GM19351 (cell line): ENCODE results near the gene POLDIP3.
A peak's percentile ranks its signal among the peaks of the same experiment; 100 is the strongest.

Experiments used
- ATAC-seq: cut with Tn5 transposase; IDR thresholded peaks from one replicate; pipeline ENCODE4 v1.9.1; 2021; ENCODE audit warnings: mild to moderate bottlenecking, moderate library complexity; ENCODE audit not compliant: unreplicated experiment

Gene POLDIP3

DNA sequence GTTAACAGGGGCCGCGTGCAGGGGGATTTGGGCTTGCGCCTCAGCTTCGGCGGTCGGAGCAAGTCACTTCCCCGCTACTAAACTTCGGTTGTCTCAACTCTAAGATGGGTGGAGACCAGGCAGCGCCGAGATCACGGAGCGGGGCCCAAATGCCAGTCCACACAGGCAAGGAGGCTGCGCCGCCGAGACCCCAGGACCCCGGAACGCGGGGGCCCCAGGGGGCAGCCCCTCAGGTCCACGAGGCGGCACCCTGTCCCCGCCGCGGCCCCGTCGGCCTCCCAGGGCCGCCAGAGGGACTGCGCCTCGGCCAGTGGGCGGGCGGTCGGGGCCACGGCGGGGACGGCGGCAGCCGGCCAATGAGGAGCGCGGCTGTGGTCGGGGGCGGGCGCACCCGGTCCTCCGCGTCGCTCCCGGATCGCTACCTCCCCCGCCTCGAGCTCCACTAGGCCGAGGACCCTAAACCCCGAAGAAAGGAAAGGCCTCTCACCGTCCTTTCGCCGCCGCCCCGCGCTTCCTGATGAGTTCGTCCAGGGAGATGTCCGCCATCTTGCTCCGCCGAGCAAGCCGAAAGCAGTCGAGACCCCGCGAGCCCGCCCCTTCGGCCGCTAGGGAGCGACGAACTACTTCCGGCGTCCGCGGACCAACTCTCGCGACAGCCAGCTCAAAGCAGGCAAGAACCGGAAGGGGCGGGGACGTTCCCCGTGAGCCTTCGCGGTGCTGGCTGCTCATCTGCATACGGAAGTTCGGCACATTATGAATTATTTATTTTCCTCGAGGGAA is at the start of gene POLDIP3:
TSS of gene POLDIP3 (minus strand) at position 572 of the 780 bp plus-strand sequence. CDS start at position 546, 26 bp downstream.
- peak; percentile 60 for ATAC-seq

- no peak for ATAC-seq
Measured at GRCh38 chr22:42661985-42662831, 47.5 kb upstream of the POLDIP3 start.

- no peak for ATAC-seq
Measured at GRCh38 chr22:42656578-42656977, 41.9 kb upstream of the POLDIP3 start.

GRCh38 chr22:42655693-42656092 is 41.0 kb upstream of the POLDIP3 start:
- ATAC-seq, result no peak

GRCh38 chr22:42654436-42655073 is 39.9 kb upstream of the POLDIP3 start:
- ATAC-seq, result no peak

GRCh38 chr22:42653999-42654398 is 39.3 kb upstream of the POLDIP3 start:
- ATAC-seq, result no peak

DNA sequence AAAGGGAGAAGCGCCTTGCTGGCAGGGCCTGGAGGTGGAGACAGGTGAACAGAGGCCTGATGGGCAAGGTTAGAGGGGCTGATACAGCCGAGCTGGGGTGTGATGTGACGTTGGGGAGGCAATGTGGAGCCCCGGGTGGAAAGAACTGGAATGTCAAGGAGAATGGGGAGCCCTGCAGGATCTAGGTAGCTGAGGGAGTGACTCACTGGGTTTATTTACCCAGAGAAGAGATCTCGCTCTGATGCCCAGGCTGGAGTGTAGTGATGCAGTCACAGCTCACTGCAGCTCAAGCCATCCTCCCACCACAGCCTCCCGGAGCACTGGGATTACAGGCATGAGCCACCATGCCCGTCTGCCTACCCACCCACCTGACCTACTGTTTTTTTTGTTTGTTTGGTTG is 36.5 kb upstream of the POLDIP3 start:
- ATAC-seq, result no peak

- ATAC-seq, result peak; percentile 74
Measured at GRCh38 chr22:42649246-42650099, 34.8 kb upstream of the POLDIP3 start, which contains the start of gene CYB5R3. Gene CYB5R3 (minus strand): TSS chr22:42649392. CDS start chr22:42649315, 77 bp downstream.

DNA sequence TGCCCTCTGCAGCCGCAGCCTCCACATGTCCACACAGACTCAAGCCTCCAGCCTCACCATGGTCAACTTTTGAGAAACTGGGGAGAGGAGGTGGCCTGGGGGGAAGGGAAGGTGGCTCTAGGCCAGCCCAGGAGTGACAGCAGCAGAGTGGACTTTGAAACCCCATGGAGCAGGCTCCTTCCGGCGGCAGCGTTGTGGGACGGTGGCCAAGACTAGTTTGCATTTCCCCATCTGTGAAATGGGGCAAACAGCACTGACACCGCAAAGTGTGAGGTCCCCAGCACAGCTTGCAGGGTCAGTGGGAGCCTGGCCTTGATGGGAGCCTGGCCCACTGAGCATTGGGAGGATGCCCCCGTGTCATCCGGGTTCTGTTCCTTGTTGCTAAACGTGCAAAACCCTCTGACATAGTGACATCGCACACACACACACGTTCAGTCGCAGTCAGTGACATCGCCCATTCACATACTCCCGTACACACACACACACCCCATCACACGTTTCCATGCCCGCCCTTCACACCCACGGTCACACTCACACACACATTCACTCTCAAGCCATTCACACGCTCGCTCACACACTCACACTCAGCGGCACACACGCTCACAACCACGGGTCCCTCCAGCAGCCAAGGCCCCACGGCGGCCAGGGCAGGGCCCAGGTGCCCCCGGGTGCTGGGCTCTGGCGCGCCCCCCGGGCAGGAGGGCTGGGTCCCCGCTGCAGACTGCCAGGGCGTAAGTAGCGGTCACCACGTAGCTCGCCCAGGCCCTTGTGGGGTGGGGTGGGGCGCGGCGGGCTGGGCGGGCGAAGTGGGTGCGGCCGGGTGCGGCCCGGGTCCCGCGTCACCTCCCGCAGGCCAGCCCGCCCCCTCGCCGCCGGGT is 33.9 kb upstream of the POLDIP3 start:
- ATAC-seq, result peak; percentile 42

GRCh38 chr22:42648017-42648367 is 33.3 kb upstream of the POLDIP3 start:
- ATAC-seq, result no peak

DNA sequence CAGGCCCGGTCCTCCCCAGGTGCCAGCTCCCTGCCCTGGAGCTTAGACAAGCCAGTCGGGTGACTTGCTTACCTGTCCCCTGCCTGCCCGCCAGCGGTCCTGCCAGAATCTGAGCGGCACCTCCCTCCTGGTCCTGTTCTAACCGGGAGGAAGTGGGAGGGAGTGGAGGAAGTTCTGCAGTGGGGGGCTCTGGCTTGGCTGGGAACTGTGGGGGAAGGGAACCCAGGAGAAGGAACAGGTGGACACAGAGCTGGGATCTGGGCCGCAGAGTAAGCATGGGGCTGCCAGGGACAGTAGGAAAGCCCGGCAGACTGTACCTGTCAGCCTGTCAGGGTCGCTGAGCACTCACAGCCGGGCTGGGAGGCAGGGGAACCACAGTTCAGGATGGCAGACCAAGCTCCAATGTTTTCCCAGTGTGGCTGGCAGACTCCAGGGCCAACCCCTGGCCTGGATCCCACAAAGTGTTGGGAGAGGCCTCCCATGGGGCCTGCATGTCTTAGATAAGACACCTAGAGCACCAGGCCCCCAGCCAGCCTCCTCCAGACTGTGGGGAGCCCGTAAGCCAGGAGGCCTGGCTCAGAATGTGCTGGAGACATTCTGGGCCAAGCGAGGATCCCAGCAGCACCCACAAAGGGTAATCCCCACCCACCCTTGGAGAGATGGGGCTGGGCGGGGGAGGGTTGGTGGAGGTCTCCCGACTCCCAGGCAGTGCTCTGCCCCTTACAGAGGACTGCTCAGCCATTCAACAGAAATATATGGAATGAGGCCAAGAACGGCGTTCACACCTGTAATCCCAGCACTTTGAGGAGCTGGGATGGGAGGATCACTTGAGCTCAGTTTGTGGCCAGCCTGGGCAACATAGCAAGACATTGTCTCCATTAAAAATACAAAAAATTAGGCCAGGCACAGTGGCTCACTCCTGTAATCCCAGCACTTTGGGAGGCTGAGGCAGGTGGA is 32.2 kb upstream of the POLDIP3 start:
- no peak for ATAC-seq

DNA sequence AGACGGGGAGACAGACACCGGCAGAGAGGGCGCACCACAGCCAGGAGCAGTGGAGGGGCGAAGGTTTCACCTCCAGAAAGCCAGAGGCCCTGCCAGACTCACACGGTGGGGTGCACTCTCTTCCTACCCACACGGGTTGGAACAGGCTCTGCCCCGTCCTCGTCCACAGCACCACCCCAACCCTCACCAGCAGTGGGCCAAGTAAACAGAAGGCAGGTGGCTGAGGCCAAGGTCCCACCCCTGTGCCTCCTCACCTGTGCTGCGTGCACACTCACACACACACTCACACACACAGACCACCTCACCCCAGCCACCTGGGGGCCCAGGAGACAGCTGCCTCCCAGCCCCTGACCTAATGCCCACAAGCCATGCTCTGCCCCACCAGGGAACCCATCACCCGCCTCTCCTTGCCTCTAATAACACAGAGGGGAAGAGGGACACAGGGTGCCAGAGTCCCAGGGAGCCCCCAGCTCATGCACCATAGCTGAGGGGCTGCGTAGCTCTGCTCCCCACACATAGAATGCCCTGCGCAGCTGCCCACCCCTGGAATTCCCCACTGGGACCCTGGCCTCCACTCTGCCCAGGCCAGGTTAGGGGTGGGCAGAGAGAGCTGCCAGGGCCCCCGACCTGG is 31.4 kb upstream of the POLDIP3 start:
- ATAC-seq, result no peak

- ATAC-seq, result no peak
Measured at GRCh38 chr22:42645341-42645937, 30.8 kb upstream of the POLDIP3 start.

GRCh38 chr22:42644422-42645340 is 30.0 kb upstream of the POLDIP3 start:
- no peak for ATAC-seq

GRCh38 chr22:42643634-42644421 is 29.1 kb upstream of the POLDIP3 start:
- ATAC-seq, result no peak
